ENCODE measurements around the gene TP53BP2. TPM values are rescaled to one million over a fixed set of nuclear protein-coding genes. Genes with fewer than 3 reads are reported as not detected.

The TP53BP2 gene
- total RNA-seq, 2 experiments from 2014 or later: 21.1 to 21.7 TPM

GRCh38 chr1:223856386-223856785 is 10.6 kb upstream of the TP53BP2 start:
- Histone ChIP-seq H3K36me3 (ENCODE audit: insufficient read depth, low read length) (no peaks in the 10 kb centered on the region), H3K27ac (ENCODE audit: low read depth, low read length, poor library complexity, severe bottlenecking) (no peak overlapping the region), H3K79me2 (ENCODE audit: insufficient read depth, low read depth, low read length) (no peaks in the 10 kb centered on the region), H2AFZ (ENCODE audit: low read length) (no peak overlapping the region), H3K4me2 (ENCODE audit: low read length) (no peak overlapping the region), H3K9me3 (ENCODE audit: low read length) (no peaks in the 10 kb centered on the region), H3K9me2 (ENCODE audit: insufficient read depth, low read length) (no peaks in the 10 kb centered on the region), H3K4me1 (ENCODE audit: insufficient read depth, low read length, poor library complexity, severe bottlenecking) (no peaks in the 10 kb centered on the region), H3K4me3 (ENCODE audit: low read depth, low read length, poor library complexity, severe bottlenecking) (no peak overlapping the region), H4K20me1 (ENCODE audit: insufficient read depth, low read length) (no peaks in the 10 kb centered on the region)
- intact Hi-C loops (cut with micrococcal nuclease; ENCODE audit: unreplicated experiment): no loop called here
- no TSS peak for BruUV-seq (replicated peaks)
- TF ChIP-seq EZH2phosphoT487 (IDR thresholded peaks at IDR 0.05; ENCODE audit: borderline replicate concordance, low read depth, low read length): no peak
- TF ChIP-seq, protein P1, sequence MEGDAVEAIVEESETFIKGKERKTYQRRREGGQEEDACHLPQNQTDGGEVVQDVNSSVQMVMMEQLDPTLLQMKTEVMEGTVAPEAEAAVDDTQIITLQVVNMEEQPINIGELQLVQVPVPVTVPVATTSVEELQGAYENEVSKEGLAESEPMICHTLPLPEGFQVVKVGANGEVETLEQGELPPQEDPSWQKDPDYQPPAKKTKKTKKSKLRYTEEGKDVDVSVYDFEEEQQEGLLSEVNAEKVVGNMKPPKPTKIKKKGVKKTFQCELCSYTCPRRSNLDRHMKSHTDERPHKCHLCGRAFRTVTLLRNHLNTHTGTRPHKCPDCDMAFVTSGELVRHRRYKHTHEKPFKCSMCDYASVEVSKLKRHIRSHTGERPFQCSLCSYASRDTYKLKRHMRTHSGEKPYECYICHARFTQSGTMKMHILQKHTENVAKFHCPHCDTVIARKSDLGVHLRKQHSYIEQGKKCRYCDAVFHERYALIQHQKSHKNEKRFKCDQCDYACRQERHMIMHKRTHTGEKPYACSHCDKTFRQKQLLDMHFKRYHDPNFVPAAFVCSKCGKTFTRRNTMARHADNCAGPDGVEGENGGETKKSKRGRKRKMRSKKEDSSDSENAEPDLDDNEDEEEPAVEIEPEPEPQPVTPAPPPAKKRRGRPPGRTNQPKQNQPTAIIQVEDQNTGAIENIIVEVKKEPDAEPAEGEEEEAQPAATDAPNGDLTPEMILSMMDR (conservative IDR thresholded peaks at IDR 0.05; ENCODE audit: low read length): no peak
- DNase-seq (ENCODE audit: low spot score): no peak
- ChIA-PET CTCF (ENCODE audit: unreplicated experiment) (no interaction called here), POLR2A (no interaction called here)

DNA sequence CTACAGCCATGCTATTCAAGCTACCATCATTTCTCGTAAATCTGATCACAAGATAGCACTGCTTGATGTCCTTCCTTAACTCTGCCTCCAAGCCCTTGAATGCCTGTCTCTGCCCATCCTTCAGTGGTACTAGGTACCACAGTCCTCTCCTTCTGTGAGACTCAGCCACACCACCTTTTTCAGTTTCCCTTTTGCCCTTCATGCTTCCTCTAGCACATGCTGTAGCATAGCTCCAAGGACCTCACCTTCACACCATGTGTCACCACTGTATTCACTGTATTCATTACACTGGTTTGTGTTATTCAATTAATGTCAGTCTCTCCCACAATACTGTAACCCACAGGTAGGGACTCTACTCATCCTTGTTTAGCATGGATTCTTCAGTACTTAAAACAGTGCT is 8.0 kb upstream of the TP53BP2 start:
- Histone ChIP-seq H3K9me2 (ENCODE audit: insufficient read depth, low read length) (no peaks in the 10 kb centered on the region), H3K36me3 (ENCODE audit: insufficient read depth, low read length) (no peaks in the 10 kb centered on the region), H3K4me3 (ENCODE audit: low read depth, low read length, poor library complexity, severe bottlenecking) (no peak overlapping the region), H3K27ac (ENCODE audit: low read depth, low read length, poor library complexity, severe bottlenecking) (no peak overlapping the region), H4K20me1 (ENCODE audit: insufficient read depth, low read length) (no peaks in the 10 kb centered on the region), H3K79me2 (ENCODE audit: insufficient read depth, low read depth, low read length) (no peaks in the 10 kb centered on the region), H3K9me3 (ENCODE audit: low read length) (no peaks in the 10 kb centered on the region), H3K4me2 (ENCODE audit: low read length) (no peak overlapping the region), H3K4me1 (ENCODE audit: insufficient read depth, low read length, poor library complexity, severe bottlenecking) (no peaks in the 10 kb centered on the region), H2AFZ (ENCODE audit: low read length) (no peak overlapping the region)
- intact Hi-C loops (cut with micrococcal nuclease; ENCODE audit: unreplicated experiment): no loop called here
- TF ChIP-seq EZH2phosphoT487 (IDR thresholded peaks at IDR 0.05; ENCODE audit: borderline replicate concordance, low read depth, low read length): no peak
- TF ChIP-seq, protein P1 (conservative IDR thresholded peaks at IDR 0.05; ENCODE audit: low read length): no peak
- DNase-seq (ENCODE audit: low spot score): no peak
- POLR2A ChIA-PET: no interaction called here
- CTCF ChIA-PET (ENCODE audit: unreplicated experiment): no interaction called here
- no TSS peak for BruUV-seq (replicated peaks)

DNA sequence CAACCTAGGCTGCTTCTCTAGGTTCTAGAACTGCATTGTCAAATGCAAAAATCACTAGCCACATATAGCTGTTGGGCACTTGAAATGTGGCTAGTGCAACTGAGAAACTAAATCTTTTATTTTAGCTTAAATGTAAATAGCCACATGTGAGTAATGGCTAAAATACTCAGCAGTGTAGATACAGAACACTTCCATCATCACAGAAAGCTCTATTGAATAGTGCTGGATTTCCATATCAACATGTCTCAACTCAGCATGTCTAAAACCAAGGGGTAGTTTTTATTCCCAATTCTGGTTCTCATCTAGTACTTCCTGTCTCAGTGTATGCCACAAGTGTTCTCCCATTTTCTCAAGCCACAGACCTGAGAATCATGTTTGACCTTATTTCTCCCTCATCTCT is 7.5 kb upstream of the TP53BP2 start:
- Histone ChIP-seq H3K4me1 (ENCODE audit: insufficient read depth, low read length, poor library complexity, severe bottlenecking) (no peaks in the 10 kb centered on the region), H3K4me2 (ENCODE audit: low read length) (no peak overlapping the region), H4K20me1 (ENCODE audit: insufficient read depth, low read length) (no peaks in the 10 kb centered on the region), H3K4me3 (ENCODE audit: low read depth, low read length, poor library complexity, severe bottlenecking) (no peak overlapping the region), H3K27ac (ENCODE audit: low read depth, low read length, poor library complexity, severe bottlenecking) (no peak overlapping the region), H3K9me3 (ENCODE audit: low read length) (no peaks in the 10 kb centered on the region), H2AFZ (ENCODE audit: low read length) (no peak overlapping the region), H3K36me3 (ENCODE audit: insufficient read depth, low read length) (no peaks in the 10 kb centered on the region), H3K79me2 (ENCODE audit: insufficient read depth, low read depth, low read length) (no peaks in the 10 kb centered on the region), H3K9me2 (ENCODE audit: insufficient read depth, low read length) (no peaks in the 10 kb centered on the region)
- DNase-seq (ENCODE audit: low spot score): no peak
- no peak for TF ChIP-seq EZH2phosphoT487 (IDR thresholded peaks at IDR 0.05; ENCODE audit: borderline replicate concordance, low read depth, low read length)
- TF ChIP-seq, protein P1 (conservative IDR thresholded peaks at IDR 0.05; ENCODE audit: low read length): no peak
- CTCF ChIA-PET (ENCODE audit: unreplicated experiment): no interaction called here
- intact Hi-C loops (cut with micrococcal nuclease; ENCODE audit: unreplicated experiment): no loop called here
- POLR2A ChIA-PET: no interaction called here
- BruUV-seq (replicated peaks): no TSS peak

All from OCI-LY7 (cell line).